Liver (tissue), 3 donors: ENCODE measurements around the gene PLG.

Experiments
- CTCF ChIP-seq: fragments of 150-350 bp; IDR thresholded peaks from 2 replicates; pipeline ENCODE4 v1.5.1; 2017; ENCODE audit warnings: improper control_type of control experiment, low read depth, low read length; ENCODE audit not compliant: missing input control
- HNF4A ChIP-seq, 2 donors: conservative IDR thresholded peaks; 2 replicates each; pipeline ENCODE4 v1.6.1; 2016; ENCODE audit warnings: antibody characterized with exemption in 2 of 2, mild to moderate bottlenecking in 2 of 2
- HNF4G ChIP-seq: IDR thresholded peaks from 2 replicates; pipeline ENCODE4 v1.6.1; 2016; ENCODE audit warnings: antibody characterized with exemption
- MAX ChIP-seq: IDR thresholded peaks from 2 replicates; pipeline ENCODE4 v1.6.1; 2016; ENCODE audit warnings: antibody characterized with exemption
- RAD21 ChIP-seq, 2 donors: IDR thresholded peaks; 2 replicates each; pipeline ENCODE4 v1.6.1; 2016; ENCODE audit warnings: antibody characterized with exemption in 2 of 2, mild to moderate bottlenecking in 2 of 2
- REST ChIP-seq: IDR thresholded peaks from 2 replicates; pipeline ENCODE4 v1.6.1; 2016; ENCODE audit warnings: antibody characterized with exemption, mild to moderate bottlenecking
- TAF1 ChIP-seq: conservative IDR thresholded peaks from 2 replicates; pipeline ENCODE4 v1.6.1; 2016; ENCODE audit warnings: antibody characterized with exemption, mild to moderate bottlenecking
- ZBTB33 ChIP-seq: IDR thresholded peaks from 2 replicates; pipeline ENCODE4 v1.6.1; 2016; ENCODE audit warnings: antibody characterized with exemption
- donor health status: healthy.
- donor health status: healthy.

GRCh38 chr6:160801418-160801817 lies 99.4 kb downstream of the PLG start:
- no peak for TF ChIP-seq CTCF
- no peak for TF ChIP-seq RAD21 (IDR thresholded peaks at IDR 0.05)
- TF ChIP-seq TAF1: no peak
- no peak for TF ChIP-seq HNF4A (conservative IDR thresholded peaks at IDR 0.05)
- TF ChIP-seq REST: no peak
- no peak for TF ChIP-seq ZBTB33
- TF ChIP-seq HNF4G: no peak
- no peak for TF ChIP-seq MAX
